Breast epithelium (tissue), 3 donors: Measurements from ENCODE around the gene AHSG.

Source experiments
- CTCF ChIP-seq, 3 donors: fragments of 450-650 bp; IDR thresholded peaks; one replicate each; pipeline ENCODE4 v1.5.1; 2016 to 2017; ENCODE audit warnings: antibody characterized with exemption in 3 of 3, mild to moderate bottlenecking in 3 of 3, moderate library complexity in 3 of 3
- POLR2A ChIP-seq: fragments of 450-650 bp; IDR thresholded peaks from one replicate; pipeline ENCODE4 v1.6.1; 2016; ENCODE audit warnings: antibody characterized with exemption, mild to moderate bottlenecking, moderate library complexity
- POLR2AphosphoS5 ChIP-seq, 3 donors: sonication (generic); formaldehyde crosslinking; IDR thresholded peaks; one replicate each; pipeline ENCODE4 v1.6.1; 2017; ENCODE audit warnings: antibody characterized with exemption in 3 of 3

- no peak for TF ChIP-seq CTCF (IDR thresholded peaks at IDR 0.05)
- no peak for TF ChIP-seq POLR2AphosphoS5 (IDR thresholded peaks at IDR 0.05)
- TF ChIP-seq POLR2A = no peak
Measured at GRCh38 chr3:186590580-186591295, 22.1 kb upstream of the AHSG start.
